ENCODE data around the gene THSD4.

DNA sequence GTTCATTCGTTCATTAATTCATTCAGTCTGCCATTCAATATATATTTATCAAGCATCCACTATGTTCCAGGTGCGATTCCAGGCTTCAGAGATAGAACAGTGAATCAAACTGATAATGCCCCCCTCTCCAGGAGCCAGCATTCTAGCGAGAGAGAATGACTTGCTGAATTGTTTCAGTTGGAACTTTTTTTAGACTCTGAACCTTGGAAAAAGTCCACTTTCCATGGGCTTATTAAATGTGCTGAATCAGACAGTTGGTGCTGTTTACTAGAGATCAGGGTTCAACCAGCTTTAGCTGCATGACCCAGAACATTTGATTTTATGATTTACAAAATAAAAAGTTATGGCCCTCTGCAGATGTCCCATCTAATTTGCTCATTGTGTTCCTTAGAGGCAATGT is 213.2 kb downstream of the THSD4 start:
- TF ChIP-seq, protein P1, sequence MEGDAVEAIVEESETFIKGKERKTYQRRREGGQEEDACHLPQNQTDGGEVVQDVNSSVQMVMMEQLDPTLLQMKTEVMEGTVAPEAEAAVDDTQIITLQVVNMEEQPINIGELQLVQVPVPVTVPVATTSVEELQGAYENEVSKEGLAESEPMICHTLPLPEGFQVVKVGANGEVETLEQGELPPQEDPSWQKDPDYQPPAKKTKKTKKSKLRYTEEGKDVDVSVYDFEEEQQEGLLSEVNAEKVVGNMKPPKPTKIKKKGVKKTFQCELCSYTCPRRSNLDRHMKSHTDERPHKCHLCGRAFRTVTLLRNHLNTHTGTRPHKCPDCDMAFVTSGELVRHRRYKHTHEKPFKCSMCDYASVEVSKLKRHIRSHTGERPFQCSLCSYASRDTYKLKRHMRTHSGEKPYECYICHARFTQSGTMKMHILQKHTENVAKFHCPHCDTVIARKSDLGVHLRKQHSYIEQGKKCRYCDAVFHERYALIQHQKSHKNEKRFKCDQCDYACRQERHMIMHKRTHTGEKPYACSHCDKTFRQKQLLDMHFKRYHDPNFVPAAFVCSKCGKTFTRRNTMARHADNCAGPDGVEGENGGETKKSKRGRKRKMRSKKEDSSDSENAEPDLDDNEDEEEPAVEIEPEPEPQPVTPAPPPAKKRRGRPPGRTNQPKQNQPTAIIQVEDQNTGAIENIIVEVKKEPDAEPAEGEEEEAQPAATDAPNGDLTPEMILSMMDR (conservative IDR thresholded peaks at IDR 0.05), result no peak
- TF ChIP-seq ZFX (IDR thresholded peaks at IDR 0.05), result no peak

Data from C4-2B (cell line).